HT1080 (cell line): ENCODE measurements around the gene JADE1. TPM values are rescaled to one million over a fixed set of nuclear protein-coding genes. Genes with fewer than 3 reads are reported as not detected.

Experiments
- DNase-seq: peaks from one replicate; pipeline ENCODE4 v3.0.0-alpha.2; 2015; ENCODE audit warnings: low read depth
- polyA plus RNA-seq, 2 experiments: library from polyadenylated mRNA; depleted of rRNA; stranded (reverse); fragments of >200 nt; gene quantifications; 2 replicates each; pipeline ENCODE4 v1.2.3, GENCODE V29; 2015
- total RNA-seq: library from RNA; depleted of rRNA; stranded (reverse); fragments of >200 nt; shearing (Covaris generic); gene quantifications from 2 replicates; pipeline ENCODE4 v1.2.3, GENCODE V29; 2014; rRNA removed

JADE1 gene
- 27.4 and 28.0 TPM in 2 replicates for total RNA-seq
- 17.3 and 19.6 TPM in 2 replicates for polyA plus RNA-seq (2015; cell fraction: cytosol; rRNA removed)
- polyA plus RNA-seq (2015; cell fraction: nucleus; rRNA removed) = 29.1 and 29.2 TPM in 2 replicates

GRCh38 chr4:128809477-128810330, at the start of gene JADE1:
Gene JADE1, plus strand, starts transcription at chr4:128809700. Its CDS starts 22,059 bp downstream, at chr4:128831759.
- DNase-seq = peak; percentile 92

GRCh38 chr4:128766781-128767180, 42.7 kb upstream of the JADE1 start:
- DNase-seq = no peak

GRCh38 chr4:128768373-128768996, 41.0 kb upstream of the JADE1 start:
- DNase-seq = no peak

GRCh38 chr4:128769011-128769410, 40.5 kb upstream of the JADE1 start:
- DNase-seq = no peak

GRCh38 chr4:128770807-128771206, 38.7 kb upstream of the JADE1 start:
- no peak for DNase-seq

GRCh38 chr4:128775477-128775876, 34.0 kb upstream of the JADE1 start:
- no peak for DNase-seq

- DNase-seq = no peak
Observed at GRCh38 chr4:128775916-128776315, 33.6 kb upstream of the JADE1 start.

- DNase-seq = peak; percentile 86
Observed at GRCh38 chr4:128776794-128777216, 32.7 kb upstream of the JADE1 start.

- DNase-seq = no peak
Observed at GRCh38 chr4:128780688-128781087, 28.8 kb upstream of the JADE1 start.

GRCh38 chr4:128782076-128782715, 27.3 kb upstream of the JADE1 start:
- DNase-seq = no peak

GRCh38 chr4:128782875-128783614, 26.5 kb upstream of the JADE1 start:
- peak; percentile 34 for DNase-seq

GRCh38 chr4:128787509-128788311, 21.8 kb upstream of the JADE1 start:
- DNase-seq = no peak

GRCh38 chr4:128793859-128794672, 15.4 kb upstream of the JADE1 start:
- no peak for DNase-seq

GRCh38 chr4:128796934-128797333, 12.6 kb upstream of the JADE1 start:
- peak; percentile 26 for DNase-seq

GRCh38 chr4:128800284-128800683, 9.2 kb upstream of the JADE1 start:
- no peak for DNase-seq

GRCh38 chr4:128800701-128801284, 8.7 kb upstream of the JADE1 start:
- DNase-seq = no peak

GRCh38 chr4:128802680-128803628, 6.5 kb upstream of the JADE1 start:
- no peak for DNase-seq

GRCh38 chr4:128803783-128804182, 5.7 kb upstream of the JADE1 start:
- no peak for DNase-seq
